Ovary (tissue), 9 donors: Measurements from ENCODE around the gene CHPF. TPM values are rescaled to one million over a fixed set of nuclear protein-coding genes. Genes with fewer than 3 reads are reported as not detected.

Source experiments
- DNase-seq, 5 donors: peaks; one replicate each; pipeline ENCODE4 v3.0.0-alpha.2; 2019 to 2020
- H3K27ac ChIP-seq, 2 donors: fragments of 200-600 bp; one replicate each; pipeline versions ENCODE4 v1.5.1 to v1.8.0; 2019 to 2022
- H3K27me3 ChIP-seq: fragments of 200-600 bp; one replicate; pipeline ENCODE4 v1.8.0; 2022
- H3K36me3 ChIP-seq: fragments of 200-600 bp; sonication (generic); one replicate; pipeline ENCODE4 v1.5.1; 2019
- H3K4me1 ChIP-seq: one replicate; pipeline ENCODE4 v1.8.1; 2013; ENCODE audit warnings: mild to moderate bottlenecking, moderate library complexity; ENCODE audit not compliant: insufficient read depth
- H3K4me3 ChIP-seq: fragments of 200-600 bp; sonication (generic); one replicate; pipeline ENCODE4 v1.5.1; 2017
- H3K9me3 ChIP-seq, 2 donors: fragments of 200-600 bp in 1 of 2; sonication (generic) in 1 of 2; one replicate each; pipeline versions ENCODE4 v1.5.1 to v1.8.1; 2013 to 2019; ENCODE audit warnings: mild to moderate bottlenecking in 1 of 2, moderate library complexity in 1 of 2
- CTCF ChIP-seq, 3 donors: fragments of 450-650 bp in 2 of 3; fragments of 200-600 bp in 1 of 3; IDR thresholded peaks; one replicate each; pipeline versions ENCODE4 v1.5.1 to v1.8.0; 2016 to 2022; ENCODE audit warnings: antibody characterized with exemption in 3 of 3, mild to moderate bottlenecking in 1 of 3
- EP300 ChIP-seq: sonication (generic); formaldehyde crosslinking; IDR thresholded peaks from one replicate; pipeline ENCODE4 v1.6.1; 2017; ENCODE audit warnings: antibody characterized with exemption
- POLR2A ChIP-seq: fragments of 450-650 bp; IDR thresholded peaks from one replicate; pipeline ENCODE4 v1.6.1; 2017; ENCODE audit warnings: antibody characterized with exemption, mild to moderate bottlenecking, moderate library complexity
- WGBS, 3 donors: extraction: QIAGEN DNeasy Blood & Tissue Kit in 1 of 3; methylation state at CpG; one replicate each; pipeline versions ENCODE4 v1.1.5 to v1.1.7; 2013 to 2017; 5-methylcytosine and 5-hydroxymethylcytosine counted together
- intact Hi-C, 4 donors: fragments of 100-400 bp; cut with DNase I; formaldehyde crosslinking; loops; one replicate each; pipeline versions ENCODE4 v1.11.0 to v1.15.1; 2022 to 2023
- polyA plus RNA-seq, 2 donors: library from polyadenylated mRNA; stranded (reverse); fragments of 200-250 nt in 1 of 2; fragments of 350-450 nt in 1 of 2; fragmentation: Illumina TruSeq in 1 of 2; extraction: RNeasy Lipid Tissue Mini Kit (QIAGEN cat#74804) in 1 of 2; gene quantifications; one replicate each; pipeline ENCODE4 v1.2.3, GENCODE V29; 2013 to 2014
- total RNA-seq, 7 donors: library from RNA; depleted of rRNA in 2 of 7; stranded (reverse); fragments of >200 nt in 2 of 7; fragmentation: NEBNext Ultra II Directional in 3 of 7; extraction: Animal tissue kit (Norgen Biotek cat#: 25700) in 3 of 7; gene quantifications; one replicate each; pipeline versions ENCODE4 v1.1.0 to v1.2.4, GENCODE V29; 2016 to 2023
- donor health status: DM: no; HTN: no; CAD: no; lungs with moderate emphysema.
- donor health status: DM: no; HTN: no; CAD: no.
- donor health status: Bipolar disorder and iron deficiency.
- donor health status: DM: yes; HTN: yes; CAD: no.
- donor health status: DM: no; HTN: no; CAD: no.
- donor health status: DM: yes; HTN: yes; CAD: no.

Gene CHPF
- total and polyA plus RNA-seq, 9 donors = 4.0 to 181 (median 120) TPM

- peak within 1 kb of the TSS; percentile 87 for H3K4me3 ChIP-seq
- H3K36me3 ChIP-seq = no peaks in the 10 kb centered on the region
- WGBS, 3 donors = 0 to 1% (median 0%) methylated on average over 47 to 49 of the region's 49 CpGs
- no peaks in the 10 kb centered on the region for H3K27me3 ChIP-seq
- peak; percentile 96 to 98 (median 97) for DNase-seq
- H3K27ac ChIP-seq = peak within 1 kb of the TSS; percentile 76 to 80
- peak; percentile 60 for TF ChIP-seq EP300
- TF ChIP-seq POLR2A = peak; percentile 46
- TF ChIP-seq CTCF (IDR thresholded peaks at IDR 0.05) = peak in 1 of 3 donors; percentile 39
- no peaks in the 10 kb centered on the region for H3K9me3 ChIP-seq
- H3K4me1 ChIP-seq = peaks cover 3% of the 10 kb centered on the region
- intact Hi-C loops = no loop called here
Observed at GRCh38 chr2:219498280-219499057, 45.1 kb downstream of the CHPF start, which contains the start of gene GMPPA. Gene GMPPA, plus strand, starts transcription at chr2:219498891. Its CDS starts 1,085 bp downstream, at chr2:219499976.

GRCh38 chr2:219497495-219498279, 45.9 kb downstream of the CHPF start:
- intact Hi-C loops = no loop called here
- Histone ChIP-seq H3K9me3 (no peaks in the 10 kb centered on the region), H3K27me3 (no peaks in the 10 kb centered on the region), H3K4me1 (peaks cover 3% of the 10 kb centered on the region), H3K4me3 (peak overlapping the region; percentile 87), H3K36me3 (no peaks in the 10 kb centered on the region), H3K27ac (peak overlapping the region; percentile 76 to 80)
- DNase-seq = peak; percentile 89 to 94 (median 91)
- TF ChIP-seq POLR2A (peak; percentile 79), CTCF (IDR thresholded peaks at IDR 0.05) (no peak)
- WGBS, 3 donors = 2 to 4% (median 2%) methylated on average over 48 to 59 of the region's 59 CpGs

GRCh38 chr2:219496825-219497494, 46.6 kb downstream of the CHPF start:
- TF ChIP-seq POLR2A (no peak), EP300 (no peak), CTCF (IDR thresholded peaks at IDR 0.05) (no peak)
- H3K27me3 ChIP-seq = no peaks in the 10 kb centered on the region
- H3K36me3 ChIP-seq = no peaks in the 10 kb centered on the region
- peak overlapping the region; percentile 8 for H3K4me3 ChIP-seq
- intact Hi-C loops = no loop called here
- H3K9me3 ChIP-seq = no peaks in the 10 kb centered on the region
- peaks cover 3% of the 10 kb centered on the region for H3K4me1 ChIP-seq
- peak; percentile 54 to 81 (median 65) for DNase-seq
- peak overlapping the region in 1 of 2 donors; percentile 80 for H3K27ac ChIP-seq
- WGBS, 3 donors = 8 to 26% (median 21%) methylated on average over 57 to 61 of the region's 61 CpGs

- peaks cover 3% of the 10 kb centered on the region for H3K4me1 ChIP-seq
- DNase-seq = peak in 1 of 5 donors; percentile 34
- intact Hi-C loops = no loop called here
- H3K27ac ChIP-seq = peak overlapping the region in 1 of 2 donors; percentile 9
- H3K27me3 ChIP-seq = no peaks in the 10 kb centered on the region
- 39 to 58% (median 52%) methylated on average over 19 to 20 of the region's 20 CpGs for WGBS, 3 donors
- no peak overlapping the region for H3K4me3 ChIP-seq
- no peaks in the 10 kb centered on the region for H3K9me3 ChIP-seq
- H3K36me3 ChIP-seq = no peaks in the 10 kb centered on the region
- TF ChIP-seq EP300 (no peak), POLR2A (no peak), CTCF (IDR thresholded peaks at IDR 0.05) (no peak)
Observed at GRCh38 chr2:219496247-219496824, 47.3 kb downstream of the CHPF start.
